Measurements from ENCODE around the gene GARNL3.

The GARNL3 gene

DNA sequence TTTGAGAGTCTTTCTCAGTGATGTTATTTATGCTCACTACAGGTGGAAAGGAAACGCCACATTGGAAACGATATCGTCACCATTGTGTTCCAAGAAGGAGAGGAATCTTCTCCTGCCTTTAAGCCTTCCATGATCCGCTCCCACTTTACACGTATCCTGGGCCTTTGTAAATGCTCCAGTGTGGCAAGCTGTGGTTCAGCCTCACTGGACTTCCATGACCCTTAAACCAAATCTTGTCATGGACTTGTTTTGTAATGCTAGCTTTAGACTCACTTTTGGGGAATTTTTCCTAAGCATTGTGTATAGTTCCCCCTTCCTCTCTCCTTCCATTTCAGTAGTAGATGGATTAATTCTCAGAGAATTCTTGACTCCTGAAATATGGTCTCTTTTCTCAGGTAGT is 71.5 kb downstream of the GARNL3 start:
- H3K4me3 ChIP-seq (ENCODE audit: low read length) = no peak overlapping the region
- DNase-seq (ENCODE audit: low read depth, low spot score) = no peak

DNA sequence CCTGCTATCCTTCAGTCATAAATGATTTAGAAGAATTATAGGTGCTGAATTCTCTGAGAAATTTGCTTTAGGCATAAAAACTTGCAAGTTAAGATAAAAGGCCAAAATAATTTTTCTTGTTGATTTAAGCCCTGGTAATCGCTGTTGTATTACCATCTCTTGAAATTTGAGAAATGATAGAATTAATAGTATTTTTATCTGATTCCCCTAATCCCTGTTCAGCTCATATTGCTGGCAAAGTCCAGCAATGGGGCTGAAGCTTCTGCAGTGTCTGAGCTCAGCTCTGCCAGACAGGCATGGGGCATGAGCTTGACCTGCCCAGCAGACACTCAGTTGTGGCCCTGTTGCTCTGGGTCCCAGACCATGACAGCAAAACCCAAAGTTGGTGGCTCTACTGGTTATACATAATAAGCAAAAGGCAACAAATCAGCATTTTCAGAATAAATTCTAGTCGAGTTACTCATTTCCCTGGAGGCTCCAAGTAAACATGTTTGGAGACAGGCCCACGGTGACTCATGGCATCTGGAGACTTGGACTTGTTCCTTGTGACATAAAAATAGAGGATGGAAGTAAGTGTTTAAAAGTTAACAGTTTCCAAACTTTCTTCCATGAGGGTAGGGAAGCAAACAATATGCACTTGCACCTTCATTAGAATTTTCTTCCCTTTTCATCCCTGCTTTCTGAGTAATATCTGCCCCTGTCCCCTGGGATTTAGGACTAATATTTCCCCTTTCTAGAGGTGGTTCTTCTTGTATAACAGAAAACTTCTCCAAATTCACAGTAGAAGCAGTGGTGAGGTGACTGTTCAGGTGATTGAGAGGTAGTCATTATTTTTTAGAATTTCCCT is 72.2 kb downstream of the GARNL3 start:
- no peak overlapping the region for H3K4me3 ChIP-seq (ENCODE audit: low read length)
- DNase-seq (ENCODE audit: low read depth, low spot score) = no peak

DNA sequence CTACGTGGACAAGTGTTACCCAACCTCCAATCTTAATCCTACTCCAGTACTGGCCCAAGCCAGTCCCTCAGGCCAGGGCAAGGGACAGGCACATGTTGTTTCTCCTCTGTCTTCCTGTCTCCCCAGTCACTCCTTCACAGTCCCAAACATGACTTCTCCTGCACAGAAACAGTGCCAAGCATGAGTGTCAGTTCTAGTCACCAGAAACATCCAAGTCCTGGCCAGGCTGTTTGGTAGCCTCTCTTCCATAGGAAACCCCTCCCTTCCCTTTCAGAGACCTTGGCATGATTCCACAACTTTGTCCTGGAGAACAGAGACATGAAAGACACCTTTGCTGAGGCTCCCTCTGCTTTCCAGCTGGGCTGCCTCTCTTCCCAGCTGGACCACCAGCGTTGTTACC is 76.1 kb downstream of the GARNL3 start:
- H3K4me3 ChIP-seq (ENCODE audit: low read length) = no peak overlapping the region
- DNase-seq (ENCODE audit: low read depth, low spot score) = no peak

DNA sequence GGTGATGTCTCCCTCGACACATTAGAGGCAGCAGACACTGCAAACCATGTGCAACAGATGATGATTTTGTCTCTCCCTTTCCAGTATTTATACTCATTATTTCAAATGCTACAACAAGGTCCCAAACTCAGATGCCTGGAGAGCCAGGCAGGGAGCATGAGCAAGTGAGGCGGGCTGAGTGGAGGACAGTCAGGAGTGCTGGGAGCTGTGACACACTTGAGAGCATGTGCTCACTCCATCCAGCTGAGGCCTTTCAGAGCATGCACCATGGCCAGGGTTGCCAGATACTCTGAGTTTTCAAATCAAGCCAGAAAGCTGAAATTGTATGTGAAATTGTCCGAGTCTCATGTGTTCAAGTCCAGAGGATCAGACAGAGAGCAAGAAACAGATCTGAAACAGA is 76.6 kb downstream of the GARNL3 start:
- no peak for DNase-seq (ENCODE audit: low read depth, low spot score)
- H3K4me3 ChIP-seq (ENCODE audit: low read length) = no peak overlapping the region

DNA sequence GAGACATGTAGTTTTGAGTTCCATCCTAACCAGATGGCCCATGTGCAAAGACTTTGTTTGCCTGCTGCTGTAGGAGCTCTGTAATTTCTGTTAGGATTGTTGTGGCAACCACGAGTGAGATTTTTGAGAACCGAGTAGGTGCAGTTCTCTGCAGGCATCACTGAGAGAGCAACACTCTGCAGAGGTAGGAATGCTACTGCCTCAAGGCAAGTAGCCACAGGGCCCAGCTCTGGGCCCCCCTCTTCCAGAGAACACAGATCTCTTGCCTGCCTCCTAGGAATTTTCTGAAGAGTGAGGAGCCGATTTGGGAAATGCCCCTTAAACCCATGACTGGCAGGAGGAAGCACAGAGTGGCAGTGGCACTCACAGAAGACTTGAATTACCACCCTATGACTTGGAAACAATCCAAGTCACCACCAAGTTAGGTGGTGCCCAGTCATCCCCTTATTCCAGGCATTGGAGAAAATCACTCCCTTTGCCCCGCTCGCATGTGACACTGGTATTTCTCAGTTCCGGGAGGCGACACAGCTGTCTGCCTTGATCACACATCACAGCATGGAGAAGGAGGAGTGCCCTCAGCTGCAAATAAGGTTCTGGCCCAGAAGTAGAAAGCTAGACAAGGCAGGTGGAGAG is 79.9 kb downstream of the GARNL3 start:
- DNase-seq (ENCODE audit: low read depth, low spot score) = no peak
- H3K4me3 ChIP-seq (ENCODE audit: low read length) = no peak overlapping the region

DNA sequence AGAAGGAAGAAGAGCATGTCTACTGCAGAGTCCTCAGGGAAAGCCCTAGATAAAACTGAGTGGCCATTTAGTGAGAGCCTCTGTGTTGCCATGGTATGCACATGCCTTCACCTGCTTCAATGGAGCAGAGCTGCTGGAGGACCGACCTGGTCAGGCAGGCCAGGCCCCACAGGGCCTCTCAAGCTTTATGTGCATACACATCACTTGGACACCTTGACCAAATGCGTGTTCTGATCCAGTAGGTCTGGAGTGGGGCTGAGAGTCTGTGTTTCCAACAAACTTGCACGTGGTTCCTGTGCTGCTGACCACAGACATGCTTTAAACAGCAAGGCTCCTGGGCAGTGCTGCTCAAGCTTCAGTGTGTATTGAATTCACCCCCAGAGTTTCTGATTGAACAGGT is 81.0 kb downstream of the GARNL3 start:
- no peak overlapping the region for H3K4me3 ChIP-seq (ENCODE audit: low read length)
- DNase-seq (ENCODE audit: low read depth, low spot score) = no peak

DNA sequence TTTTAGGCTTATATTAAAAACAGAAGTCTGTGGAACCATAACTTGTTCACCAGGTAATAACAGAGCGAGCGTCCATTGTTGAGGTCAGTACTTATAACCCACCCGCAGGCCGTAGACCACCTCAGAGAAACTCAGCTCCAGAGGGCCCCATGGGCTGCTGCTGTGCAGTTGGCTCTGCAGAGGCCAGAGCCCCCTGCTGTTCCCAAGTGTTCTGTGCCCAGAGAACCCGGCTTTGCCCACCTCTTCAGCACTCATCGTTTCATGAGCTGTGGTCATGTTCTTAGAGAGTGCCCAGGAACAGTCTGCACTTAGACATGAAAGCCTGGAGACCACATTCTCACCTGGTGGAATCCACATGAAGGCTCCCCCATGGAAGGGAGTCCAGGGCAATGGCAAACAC is 82.0 kb downstream of the GARNL3 start:
- no peak overlapping the region for H3K4me3 ChIP-seq (ENCODE audit: low read length)

DNA sequence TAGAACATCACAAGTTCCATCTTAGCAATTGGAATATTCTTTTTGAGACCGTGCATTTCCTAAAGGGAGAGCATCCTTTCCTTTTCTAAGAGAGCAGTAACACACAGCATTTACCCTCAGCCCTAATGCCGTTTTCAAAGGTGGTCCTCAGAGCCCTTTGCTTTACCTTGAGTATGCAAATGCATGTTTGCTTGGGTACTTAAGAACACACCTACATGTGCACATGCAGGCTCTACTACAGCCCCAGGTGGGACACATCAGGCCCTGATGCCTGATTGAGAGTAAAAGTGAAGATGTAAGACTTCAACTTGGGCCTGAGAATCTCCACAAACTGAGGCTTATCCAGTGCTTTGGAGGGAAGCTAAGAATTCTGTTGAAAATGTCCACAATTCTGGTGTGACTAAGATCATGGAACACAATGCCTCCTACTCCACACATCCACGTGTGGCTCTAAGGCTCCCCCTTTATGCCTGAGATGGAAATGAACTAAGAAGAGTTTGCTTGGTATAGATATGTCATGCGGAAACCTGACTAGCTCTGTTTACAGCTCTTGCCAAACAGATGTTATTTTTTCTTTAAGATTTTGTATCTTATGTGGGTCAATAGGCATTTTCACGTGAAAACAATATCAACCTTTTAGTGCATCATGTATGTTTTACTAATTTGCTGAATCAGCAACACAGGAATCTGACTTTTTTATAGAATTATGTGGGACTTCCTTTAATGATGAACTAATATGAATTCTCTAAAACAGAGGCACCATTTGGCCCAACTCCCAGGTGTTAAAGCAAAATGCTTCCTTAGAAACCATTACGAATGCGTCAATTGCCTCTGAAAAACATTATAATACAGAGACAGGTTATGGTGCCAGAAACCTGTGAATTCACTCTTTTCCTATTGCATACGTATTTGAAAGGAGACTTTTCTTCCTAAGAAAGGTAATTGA is 83.5 kb downstream of the GARNL3 start:
- no peak for DNase-seq (ENCODE audit: low read depth, low spot score)
- H3K4me3 ChIP-seq (ENCODE audit: low read length) = no peak overlapping the region

More for the DNA sequence above, 82.0 kb downstream of the GARNL3 start:
- DNase-seq (ENCODE audit: low read depth, low spot score) = no peak

DNA sequence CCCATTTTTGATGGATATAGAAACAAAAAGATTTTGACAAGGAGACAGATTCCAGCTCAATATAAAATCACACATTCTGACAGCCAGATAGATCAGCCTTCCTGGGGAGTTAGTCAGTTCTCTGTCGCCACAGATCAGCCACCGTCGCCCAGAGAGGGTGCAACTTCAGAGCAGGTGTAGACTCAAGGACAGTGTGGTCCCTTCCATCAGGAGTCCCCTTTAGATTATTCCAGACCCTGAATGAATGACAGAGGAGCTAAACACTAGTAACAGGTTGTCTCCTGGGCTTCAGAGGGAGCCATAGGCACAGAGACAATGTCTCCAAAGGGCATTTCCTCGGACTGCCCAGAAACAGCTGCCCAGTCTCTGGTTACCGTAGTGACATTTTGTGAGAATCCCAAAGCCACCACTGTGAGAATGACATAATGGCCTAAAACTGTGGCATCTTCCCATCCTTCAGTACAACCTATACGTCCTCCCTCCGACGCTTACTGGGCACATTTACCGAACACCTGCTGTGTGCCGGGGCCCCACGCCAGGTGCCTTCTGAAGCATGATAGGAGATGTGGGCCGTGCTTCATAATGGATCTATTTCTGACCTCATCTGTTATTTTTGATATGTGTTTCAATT is 85.0 kb downstream of the GARNL3 start:
- no peak for DNase-seq (ENCODE audit: low read depth, low spot score)
- no peak overlapping the region for H3K4me3 ChIP-seq (ENCODE audit: low read length)

DNA sequence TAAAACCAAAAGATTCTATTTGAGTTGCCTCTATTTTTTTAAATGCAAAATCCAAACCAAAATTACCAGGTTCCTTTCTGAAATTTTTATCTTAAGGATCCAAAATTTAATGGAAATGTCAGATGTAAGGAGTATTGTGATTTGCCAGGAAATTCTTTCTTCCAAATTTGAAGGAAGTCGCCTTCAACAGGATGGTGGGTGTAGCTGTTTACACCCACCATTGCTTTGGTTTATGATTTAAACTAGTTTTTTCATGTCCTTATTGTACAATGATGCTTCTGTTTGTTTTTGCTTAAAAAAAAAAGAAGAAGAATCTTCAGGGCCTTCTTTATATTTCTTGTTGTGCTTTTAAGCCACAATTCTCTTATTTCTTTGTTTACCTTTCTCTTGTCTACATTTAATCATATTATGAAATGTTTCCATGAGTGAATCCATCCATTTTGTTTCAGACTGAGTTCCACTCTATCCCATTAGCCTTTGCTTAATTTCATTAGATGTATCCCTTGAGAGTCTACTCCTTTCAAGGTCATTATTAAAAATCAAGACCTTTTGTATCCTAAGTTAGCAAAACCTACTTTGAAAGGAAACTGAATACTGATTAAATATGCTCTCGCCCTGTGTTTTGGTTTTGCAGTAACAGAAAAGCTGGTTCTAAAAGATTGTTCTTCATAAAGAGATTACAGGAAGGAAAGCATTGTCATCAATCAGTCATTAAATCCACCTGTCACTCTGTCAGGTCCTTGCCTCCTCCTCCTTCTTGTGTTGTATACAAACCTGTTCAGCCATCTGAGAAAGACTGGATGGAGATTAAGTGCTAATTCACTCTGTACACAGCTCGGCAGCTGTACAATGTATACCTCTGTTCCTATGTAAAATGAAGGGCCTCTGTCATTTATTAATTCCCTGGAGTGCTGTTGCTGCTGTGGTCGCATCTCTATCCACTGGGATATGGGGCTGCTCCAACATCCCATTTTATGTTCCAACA is 86.9 kb downstream of the GARNL3 start:
- H3K4me3 ChIP-seq (ENCODE audit: low read length) = no peak overlapping the region

DNA sequence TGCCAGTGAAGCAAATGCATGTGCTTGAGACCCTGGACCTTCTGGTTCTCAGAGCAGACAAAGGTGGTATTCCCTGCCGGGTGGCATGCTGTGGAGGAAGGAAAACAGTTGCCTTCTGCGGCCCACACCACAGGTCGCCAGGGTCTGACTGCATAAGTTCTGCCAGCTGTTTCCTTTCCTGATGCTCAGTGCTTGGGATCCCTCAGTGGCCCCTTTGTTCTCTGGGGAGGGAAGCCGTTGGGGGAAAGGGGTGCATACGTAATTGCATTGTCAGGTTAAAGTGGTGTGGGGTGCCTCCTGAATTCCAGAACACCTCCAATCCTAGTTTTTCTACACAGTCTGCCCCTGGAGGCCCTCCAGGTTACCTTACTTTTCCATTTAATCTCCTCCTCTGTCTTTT is 89.3 kb downstream of the GARNL3 start:
- no peak for DNase-seq (ENCODE audit: low read depth, low spot score)
- no peak overlapping the region for H3K4me3 ChIP-seq (ENCODE audit: low read length)

More for the DNA sequence above, 86.9 kb downstream of the GARNL3 start:
- no peak for DNase-seq (ENCODE audit: low read depth, low spot score)

DNA sequence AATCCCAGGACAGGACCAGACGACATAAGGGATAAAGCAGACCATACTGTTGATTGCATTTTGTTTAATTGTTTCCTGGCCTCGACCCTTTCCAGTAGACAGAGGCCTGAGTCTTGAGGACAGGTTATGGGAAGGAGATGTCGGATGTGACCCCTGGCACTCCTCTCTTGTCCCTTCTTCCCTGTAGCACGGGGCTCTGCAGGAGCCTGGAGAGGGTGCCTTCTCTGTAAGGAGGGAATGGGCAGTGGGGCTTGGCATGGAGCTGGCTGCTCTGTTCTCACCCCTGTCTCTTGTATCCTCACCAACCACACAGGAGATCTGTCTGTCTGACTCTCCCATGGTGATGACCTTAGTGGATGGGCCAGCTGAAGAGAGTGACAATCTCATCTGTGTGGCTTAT is 92.3 kb downstream of the GARNL3 start:
- DNase-seq (ENCODE audit: low read depth, low spot score) = no peak
- H3K4me3 ChIP-seq (ENCODE audit: low read length) = no peak overlapping the region

DNA sequence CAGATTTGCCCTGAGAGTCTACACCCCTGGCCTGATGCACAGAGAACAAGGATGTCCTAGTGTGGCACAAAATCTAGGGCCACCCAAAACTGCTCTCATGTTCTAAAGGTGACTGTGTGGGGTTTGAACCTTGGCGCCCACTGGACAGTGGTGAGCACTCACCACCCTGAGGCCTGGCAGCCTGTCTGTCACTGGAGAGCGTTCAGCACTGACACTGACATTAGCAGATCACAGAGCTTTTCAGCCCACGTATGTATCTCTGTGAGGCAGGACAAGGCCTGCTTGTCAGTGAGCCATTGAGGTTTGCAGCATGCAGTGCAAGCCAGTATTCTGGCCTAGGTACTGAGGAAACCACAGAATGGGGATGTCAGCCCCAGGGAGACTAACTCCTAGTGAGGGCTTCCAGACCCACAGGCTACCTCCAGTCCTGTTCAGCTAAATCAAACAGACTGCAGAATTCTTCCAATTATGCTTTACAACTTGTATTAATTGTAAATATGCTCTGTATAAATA is 93.5 kb downstream of the GARNL3 start:
- no peak for DNase-seq (ENCODE audit: low read depth, low spot score)
- H3K4me3 ChIP-seq (ENCODE audit: low read length) = no peak overlapping the region

DNA sequence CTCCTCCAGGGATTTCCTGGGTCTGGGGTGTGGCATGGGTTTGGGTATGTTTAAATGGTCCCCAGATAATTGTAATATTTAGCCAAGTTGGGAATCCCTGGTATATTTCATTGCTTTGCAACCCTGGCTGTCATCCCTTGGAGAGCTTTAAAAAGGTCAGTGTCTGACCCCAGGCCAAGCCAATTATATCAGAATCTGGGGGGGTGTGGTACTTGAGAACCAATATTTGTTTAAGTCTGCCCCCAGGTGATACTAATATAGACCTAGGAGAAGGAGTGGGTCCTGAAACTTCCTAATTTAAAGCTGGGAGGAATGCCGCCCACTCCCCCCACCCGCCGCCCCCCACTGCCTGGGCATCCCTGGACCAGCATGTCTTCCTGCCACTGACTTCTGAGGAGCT is 94.2 kb downstream of the GARNL3 start:
- no peak for DNase-seq (ENCODE audit: low read depth, low spot score)
- H3K4me3 ChIP-seq (ENCODE audit: low read length) = no peak overlapping the region

DNA sequence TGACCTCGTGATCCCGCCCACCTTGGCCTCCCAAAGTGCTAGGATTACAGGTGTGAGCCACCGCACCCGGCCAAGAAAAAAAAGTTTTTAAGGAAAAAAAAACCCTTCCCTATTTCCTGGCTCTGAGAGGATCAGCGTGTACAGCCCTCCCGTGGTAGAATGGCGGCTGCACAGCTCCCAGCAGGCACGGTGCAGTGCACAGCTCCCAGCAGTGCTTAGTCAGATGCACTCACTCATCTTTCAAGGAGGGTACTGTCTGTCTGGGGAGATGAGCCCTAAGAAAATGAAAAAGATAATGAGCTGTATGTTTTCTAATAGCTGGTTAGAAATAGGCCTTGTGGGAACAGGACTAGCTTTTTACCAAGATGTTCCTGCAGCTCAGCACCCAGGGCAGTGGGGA is 95.7 kb downstream of the GARNL3 start:
- no peak overlapping the region for H3K4me3 ChIP-seq (ENCODE audit: low read length)
- no peak for DNase-seq (ENCODE audit: low read depth, low spot score)

DNA sequence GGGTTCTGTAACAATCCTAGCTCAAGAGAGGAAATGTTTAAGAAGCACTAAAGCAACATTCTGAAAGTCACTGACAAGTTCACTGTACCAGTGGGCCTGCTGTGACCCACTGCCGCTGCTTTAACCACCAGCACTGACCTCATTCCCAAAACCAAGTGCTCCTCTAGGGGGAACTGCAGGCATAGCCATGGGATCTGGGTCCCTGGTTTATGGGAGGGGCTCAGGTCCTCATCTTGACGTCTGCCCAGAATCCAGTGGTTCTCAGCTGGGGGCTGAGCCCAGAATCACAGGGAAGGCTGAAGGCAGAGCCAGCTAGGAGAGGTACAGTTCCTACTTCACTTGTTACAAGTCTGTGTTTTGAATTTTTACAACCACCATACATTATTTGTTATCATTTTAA is 96.3 kb downstream of the GARNL3 start:
- DNase-seq (ENCODE audit: low read depth, low spot score) = no peak
- no peak overlapping the region for H3K4me3 ChIP-seq (ENCODE audit: low read length)

DNA sequence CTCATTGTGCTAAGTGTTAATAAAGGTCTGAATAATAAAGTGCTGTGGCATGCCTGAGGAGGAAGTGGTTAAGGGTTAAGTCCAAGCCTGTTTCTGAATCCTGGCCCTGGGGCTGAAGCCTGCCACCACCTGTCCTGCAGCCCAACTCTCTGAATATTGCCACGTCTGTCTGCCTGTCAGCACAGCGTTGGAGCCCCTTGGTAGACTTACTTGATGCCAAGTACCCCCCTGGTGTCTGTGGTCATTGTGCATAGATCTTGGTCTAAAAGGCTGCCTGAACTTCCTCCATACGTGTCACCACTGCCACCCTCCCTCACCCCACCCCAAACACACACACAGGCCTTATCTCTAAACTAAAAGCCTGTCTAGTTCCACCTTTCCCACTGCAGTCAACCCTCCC is 97.0 kb downstream of the GARNL3 start:
- no peak overlapping the region for H3K4me3 ChIP-seq (ENCODE audit: low read length)
- DNase-seq (ENCODE audit: low read depth, low spot score) = no peak

DNA sequence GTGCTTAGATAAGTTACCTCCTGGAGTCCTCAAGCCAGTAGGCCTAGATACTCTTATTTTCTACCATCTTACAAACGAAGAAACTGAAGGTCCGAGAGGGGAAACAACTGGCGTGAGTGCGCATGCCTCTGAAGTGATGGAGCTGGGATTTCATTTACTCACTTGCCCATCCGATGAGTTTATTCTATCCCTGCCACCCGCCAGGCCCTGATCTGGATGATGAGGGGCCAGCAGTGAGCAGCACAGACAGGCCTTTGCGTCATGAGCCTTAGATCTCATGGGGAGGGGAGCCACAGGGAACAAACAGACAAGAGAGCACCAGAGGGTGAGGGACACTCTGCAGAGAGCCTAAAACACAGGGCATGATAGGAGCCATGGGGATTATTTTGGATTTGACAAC is 98.3 kb downstream of the GARNL3 start:
- no peak overlapping the region for H3K4me3 ChIP-seq (ENCODE audit: low read length)
- DNase-seq (ENCODE audit: low read depth, low spot score) = no peak

All from Jurkat, Clone E6-1 (cell line).